HepG2 (cell line): Measurements from ENCODE around the gene PLEKHG7. TPM values are rescaled to one million over a fixed set of nuclear protein-coding genes. Genes with fewer than 3 reads are reported as not detected.

Source experiments
- CBX5 ChIP-seq: sonication (generic); formaldehyde crosslinking; IDR thresholded peaks from 2 replicates; pipeline ENCODE4 v1.4.0; 2020; ENCODE audit warnings: missing genetic modification reagents, borderline replicate concordance
- HDAC2 ChIP-seq: sonication (generic); formaldehyde crosslinking; IDR thresholded peaks from 2 replicates; pipeline ENCODE4 v1.4.0; 2020; ENCODE audit warnings: missing genetic modification reagents
- SALL1 ChIP-seq: sonication (generic); formaldehyde crosslinking; IDR thresholded peaks from 2 replicates; pipeline ENCODE4 v1.8.0; 2022; ENCODE audit warnings: mild to moderate bottlenecking, missing genetic modification reagents
- SUZ12 ChIP-seq: fragments of 150-350 bp; IDR thresholded peaks from 2 replicates; pipeline ENCODE4 v1.6.1; 2014; ENCODE audit warnings: low read depth, low read length
- ZNF441 ChIP-seq: sonication (generic); formaldehyde crosslinking; IDR thresholded peaks from 2 replicates; pipeline ENCODE4 v1.7.0; 2021; ENCODE audit warnings: missing genetic modification reagents, borderline replicate concordance
- ZNF766 ChIP-seq: sonication (generic); formaldehyde crosslinking; IDR thresholded peaks from 2 replicates; pipeline ENCODE4 v1.5.0; 2020; ENCODE audit warnings: missing genetic modification reagents, borderline replicate concordance
- polyA plus RNA-seq, 8 experiments: library from polyadenylated mRNA; depleted of rRNA in 3 of 8; stranded (reverse) in 7 of 8; unstranded in 1 of 8; fragments of >200 nt; fragmentation: Illumina TruSeq in 4 of 8; extraction: Trizol in 4 of 8; gene quantifications; 2 replicates each; pipeline versions ENCODE4 v1.2.1 to v1.2.3, GENCODE V29; 2011 to 2016; ENCODE audit warnings: low read depth in 4 of 8, missing spikeins in 1 of 8, mixed read lengths in 1 of 8; ENCODE audit not compliant: insufficient read depth in 1 of 8
- total RNA-seq, 5 experiments: library from RNA; depleted of rRNA; stranded (reverse); fragments of >200 nt; fragmentation: Illumina TruSeq; extraction: Trizol; gene quantifications; 2 replicates each; pipeline ENCODE4 v1.2.3, GENCODE V29; 2016; ENCODE audit warnings: low read depth in 1 of 5
- TF ChIP-seq, protein P1 (sequence below): sonication (generic); formaldehyde crosslinking; IDR thresholded peaks from one replicate; pipeline ENCODE4 v1.5.1; 2020; ENCODE audit warnings: mild to moderate bottlenecking, missing genetic modification reagents; ENCODE audit errors: not compliant biosample characterization
- TF ChIP-seq, protein P2 (sequence below): sonication (generic); formaldehyde crosslinking; IDR thresholded peaks from 2 replicates; pipeline ENCODE4 v1.5.0; 2020; ENCODE audit warnings: missing genetic modification reagents, mild to moderate bottlenecking, borderline replicate concordance
- TF ChIP-seq, protein P3 (sequence below): IDR thresholded peaks from 2 replicates; pipeline ENCODE4 v1.6.1; 2012; ENCODE audit warnings: low read depth, low read length, improper control_type of control experiment

The PLEKHG7 gene
- total and polyA plus RNA-seq, 2 of the 13 experiments (the other 11 are each of a cell fraction or from before 2014, with no cell fraction given), result not detected

DNA sequence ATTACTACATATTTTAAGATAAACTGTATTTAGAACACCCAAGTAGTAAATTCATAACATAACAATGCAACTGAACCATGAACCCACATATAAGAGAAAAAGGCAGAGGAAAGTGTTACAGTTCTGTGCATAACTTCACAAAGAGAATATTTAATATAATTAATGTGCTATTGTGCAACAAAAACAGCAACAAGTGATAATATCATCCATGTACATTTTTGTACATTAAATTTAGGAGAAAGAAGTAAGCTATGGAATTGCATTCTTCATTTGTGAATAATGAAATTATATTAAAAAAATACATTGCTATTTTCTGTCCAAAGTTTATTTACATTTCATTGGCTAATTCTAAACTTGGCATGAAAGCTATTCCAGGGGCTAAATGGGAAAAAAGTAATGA is 72.6 kb downstream of the PLEKHG7 start (continued):
- TF ChIP-seq, protein P1, sequence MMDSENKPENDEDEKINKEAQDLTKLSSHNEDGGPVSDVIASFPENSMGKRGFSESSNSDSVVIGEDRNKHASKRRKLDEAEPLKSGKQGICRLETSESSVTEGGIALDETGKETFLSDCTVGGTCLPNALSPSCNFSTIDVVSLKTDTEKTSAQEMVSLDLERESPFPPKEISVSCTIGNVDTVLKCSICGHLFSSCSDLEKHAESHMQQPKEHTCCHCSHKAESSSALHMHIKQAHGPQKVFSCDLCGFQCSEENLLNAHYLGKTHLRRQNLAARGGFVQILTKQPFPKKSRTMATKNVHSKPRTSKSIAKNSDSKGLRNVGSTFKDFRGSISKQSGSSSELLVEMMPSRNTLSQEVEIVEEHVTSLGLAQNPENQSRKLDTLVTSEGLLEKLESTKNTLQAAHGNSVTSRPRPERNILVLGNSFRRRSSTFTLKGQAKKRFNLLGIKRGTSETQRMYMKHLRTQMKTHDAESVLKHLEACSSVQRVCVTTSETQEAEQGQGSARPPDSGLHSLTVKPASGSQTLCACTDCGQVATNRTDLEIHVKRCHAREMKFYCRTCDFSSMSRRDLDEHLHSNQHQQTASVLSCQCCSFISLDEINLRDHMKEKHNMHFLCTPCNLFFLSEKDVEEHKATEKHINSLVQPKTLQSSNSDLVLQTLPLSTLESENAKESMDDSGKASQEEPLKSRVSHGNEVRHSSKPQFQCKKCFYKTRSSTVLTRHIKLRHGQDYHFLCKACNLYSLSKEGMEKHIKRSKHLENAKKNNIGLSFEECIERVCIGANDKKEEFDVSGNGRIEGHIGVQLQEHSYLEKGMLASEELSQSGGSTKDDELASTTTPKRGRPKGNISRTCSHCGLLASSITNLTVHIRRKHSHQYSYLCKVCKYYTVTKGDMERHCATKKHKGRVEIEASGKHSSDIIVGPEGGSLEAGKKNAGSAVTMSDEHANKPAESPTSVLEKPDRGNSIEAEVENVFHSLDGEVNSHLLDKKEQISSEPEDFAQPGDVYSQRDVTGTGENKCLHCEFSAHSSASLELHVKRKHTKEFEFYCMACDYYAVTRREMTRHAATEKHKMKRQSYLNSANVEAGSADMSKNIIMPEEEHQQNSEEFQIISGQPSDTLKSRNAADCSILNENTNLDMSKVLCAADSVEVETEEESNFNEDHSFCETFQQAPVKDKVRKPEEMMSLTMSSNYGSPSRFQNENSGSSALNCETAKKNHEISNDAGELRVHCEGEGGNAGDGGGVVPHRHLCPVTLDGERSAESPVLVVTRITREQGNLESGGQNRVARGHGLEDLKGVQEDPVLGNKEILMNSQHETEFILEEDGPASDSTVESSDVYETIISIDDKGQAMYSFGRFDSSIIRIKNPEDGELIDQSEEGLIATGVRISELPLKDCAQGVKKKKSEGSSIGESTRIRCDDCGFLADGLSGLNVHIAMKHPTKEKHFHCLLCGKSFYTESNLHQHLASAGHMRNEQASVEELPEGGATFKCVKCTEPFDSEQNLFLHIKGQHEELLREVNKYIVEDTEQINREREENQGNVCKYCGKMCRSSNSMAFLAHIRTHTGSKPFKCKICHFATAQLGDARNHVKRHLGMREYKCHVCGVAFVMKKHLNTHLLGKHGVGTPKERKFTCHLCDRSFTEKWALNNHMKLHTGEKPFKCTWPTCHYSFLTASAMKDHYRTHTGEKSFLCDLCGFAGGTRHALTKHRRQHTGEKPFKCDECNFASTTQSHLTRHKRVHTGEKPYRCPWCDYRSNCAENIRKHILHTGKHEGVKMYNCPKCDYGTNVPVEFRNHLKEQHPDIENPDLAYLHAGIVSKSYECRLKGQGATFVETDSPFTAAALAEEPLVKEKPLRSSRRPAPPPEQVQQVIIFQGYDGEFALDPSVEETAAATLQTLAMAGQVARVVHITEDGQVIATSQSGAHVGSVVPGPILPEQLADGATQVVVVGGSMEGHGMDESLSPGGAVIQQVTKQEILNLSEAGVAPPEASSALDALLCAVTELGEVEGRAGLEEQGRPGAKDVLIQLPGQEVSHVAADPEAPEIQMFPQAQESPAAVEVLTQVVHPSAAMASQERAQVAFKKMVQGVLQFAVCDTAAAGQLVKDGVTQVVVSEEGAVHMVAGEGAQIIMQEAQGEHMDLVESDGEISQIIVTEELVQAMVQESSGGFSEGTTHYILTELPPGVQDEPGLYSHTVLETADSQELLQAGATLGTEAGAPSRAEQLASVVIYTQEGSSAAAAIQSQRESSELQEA, result no peak
- TF ChIP-seq, protein P2, sequence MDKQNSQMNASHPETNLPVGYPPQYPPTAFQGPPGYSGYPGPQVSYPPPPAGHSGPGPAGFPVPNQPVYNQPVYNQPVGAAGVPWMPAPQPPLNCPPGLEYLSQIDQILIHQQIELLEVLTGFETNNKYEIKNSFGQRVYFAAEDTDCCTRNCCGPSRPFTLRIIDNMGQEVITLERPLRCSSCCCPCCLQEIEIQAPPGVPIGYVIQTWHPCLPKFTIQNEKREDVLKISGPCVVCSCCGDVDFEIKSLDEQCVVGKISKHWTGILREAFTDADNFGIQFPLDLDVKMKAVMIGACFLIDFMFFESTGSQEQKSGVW (CRISPR knock-in tag), result no peak
- TF ChIP-seq ZNF441 (CRISPR knock-in tag) (no peak), SUZ12 (no peak), SALL1 (CRISPR knock-in tag) (no peak), ZNF766 (no peak), HDAC2 (no peak), CBX5 (CRISPR knock-in tag) (no peak)
- TF ChIP-seq, protein P3, sequence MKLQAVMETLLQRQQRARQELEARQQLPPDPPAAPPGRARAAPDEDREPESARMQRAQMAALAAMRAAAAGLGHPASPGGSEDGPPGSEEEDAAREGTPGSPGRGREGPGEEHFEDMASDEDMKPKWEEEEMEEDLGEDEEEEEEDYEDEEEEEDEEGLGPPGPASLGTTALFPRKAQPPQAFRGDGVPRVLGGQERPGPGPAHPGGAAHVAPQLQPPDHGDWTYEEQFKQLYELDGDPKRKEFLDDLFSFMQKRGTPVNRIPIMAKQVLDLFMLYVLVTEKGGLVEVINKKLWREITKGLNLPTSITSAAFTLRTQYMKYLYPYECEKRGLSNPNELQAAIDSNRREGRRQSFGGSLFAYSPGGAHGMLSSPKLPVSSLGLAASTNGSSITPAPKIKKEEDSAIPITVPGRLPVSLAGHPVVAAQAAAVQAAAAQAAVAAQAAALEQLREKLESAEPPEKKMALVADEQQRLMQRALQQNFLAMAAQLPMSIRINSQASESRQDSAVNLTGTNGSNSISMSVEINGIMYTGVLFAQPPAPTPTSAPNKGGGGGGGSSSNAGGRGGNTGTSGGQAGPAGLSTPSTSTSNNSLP, result no peak
